ENCODE measurements around the gene ATG2A.

The ATG2A gene

GRCh38 chr11:64905516-64906313 lies 11.3 kb downstream of the ATG2A start:
- DNase-seq (ENCODE audit: low read depth in 4 of 4, low spot score in 1 of 4): no peak

DNA sequence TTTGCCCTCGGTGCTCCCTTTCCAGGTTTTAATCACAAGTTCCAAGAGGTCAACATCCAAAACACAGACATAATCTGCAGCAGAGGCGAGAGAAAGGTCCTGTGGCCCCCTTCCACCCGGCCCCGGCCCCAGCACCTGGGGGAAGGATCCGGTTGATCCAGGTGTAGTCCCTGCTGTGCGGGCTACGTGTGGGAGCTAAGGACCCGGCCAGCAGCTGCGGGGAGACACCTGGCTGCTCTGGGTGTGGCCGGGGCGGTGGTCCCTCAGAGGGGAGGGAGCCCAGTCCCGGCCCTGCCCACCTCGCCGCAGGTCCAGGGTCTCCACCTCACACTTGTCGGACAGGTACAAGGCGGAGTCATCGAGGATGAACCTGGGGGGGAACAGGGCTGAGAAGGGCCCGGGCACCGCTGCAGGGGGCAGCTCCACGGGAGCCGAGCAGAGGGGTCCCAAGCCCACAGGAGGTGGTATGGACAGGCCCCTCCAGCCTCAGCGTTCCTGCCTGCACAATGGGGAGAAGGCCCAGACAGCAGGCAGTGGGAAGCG lies 13.6 kb downstream of the ATG2A start:
- DNase-seq (ENCODE audit: low read depth in 4 of 4, low spot score in 1 of 4): no peak

- DNase-seq (ENCODE audit: low read depth in 4 of 4, low spot score in 1 of 4): no peak
Measured at GRCh38 chr11:64902102-64902900, 14.7 kb downstream of the ATG2A start.

DNA sequence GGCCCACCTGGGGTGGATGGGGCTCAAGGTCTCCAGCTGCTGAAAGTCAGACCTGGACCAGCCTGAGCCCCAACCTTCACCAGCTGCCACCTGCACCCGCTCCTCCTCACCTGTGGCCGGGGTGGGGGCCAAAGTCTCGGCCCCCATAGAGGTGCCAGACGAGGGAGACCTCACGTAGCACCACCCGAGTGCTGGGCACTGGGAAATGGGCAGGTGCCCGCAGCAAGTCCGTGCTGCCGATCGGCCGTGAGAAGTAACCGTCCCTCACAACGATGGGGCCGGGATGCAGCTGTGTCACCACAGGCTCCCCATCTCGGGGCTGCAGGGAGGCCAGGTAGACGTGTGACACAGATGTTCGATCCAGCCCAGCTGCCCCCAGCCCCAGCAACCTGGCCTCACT lies 16.2 kb downstream of the ATG2A start:
- no peak for DNase-seq (ENCODE audit: low read depth in 4 of 4, low spot score in 1 of 4)

DNA sequence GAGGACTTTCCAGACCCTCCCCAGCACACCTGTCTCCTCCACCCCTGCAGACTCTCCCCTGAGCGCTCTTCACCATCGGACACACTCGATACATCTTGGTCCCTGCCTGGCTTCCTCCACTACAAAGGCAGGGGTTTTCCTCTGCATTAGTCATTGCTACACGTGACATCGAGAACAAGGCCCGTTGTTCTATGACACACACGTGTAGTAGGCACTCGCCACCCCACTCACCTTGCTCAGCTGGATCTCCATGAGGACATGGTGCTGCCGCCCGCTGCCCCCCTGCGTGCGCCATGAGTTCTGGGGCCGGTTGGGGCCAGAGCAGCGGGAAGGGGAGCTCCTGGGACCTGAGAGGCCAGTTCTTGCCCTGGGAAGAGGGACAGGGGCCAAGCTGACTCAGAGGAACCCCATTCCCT lies 16.7 kb downstream of the ATG2A start:
- peak in 2 of 4 experiments; percentile 38 to 52 for DNase-seq (ENCODE audit: low read depth in 4 of 4, low spot score in 1 of 4)

DNA sequence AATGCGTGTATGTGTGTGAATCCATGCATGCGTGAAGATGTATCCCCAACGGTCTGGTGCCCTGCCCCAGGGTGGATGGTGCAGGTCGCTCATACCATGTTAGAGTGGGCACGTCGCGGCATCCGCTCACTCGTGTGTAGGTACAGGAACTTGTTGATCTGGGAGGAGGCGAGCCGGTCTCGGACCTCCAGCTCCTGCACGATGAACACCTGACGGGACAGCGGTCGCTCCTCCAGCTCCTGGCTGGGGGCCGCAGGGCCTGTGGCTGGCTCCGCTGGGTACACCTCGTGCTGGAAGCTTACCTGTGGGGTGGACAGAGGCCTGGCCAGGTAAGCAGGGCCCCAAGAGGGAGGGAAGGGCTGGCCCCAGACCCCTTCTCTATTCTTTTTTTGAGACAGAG lies 18.5 kb downstream of the ATG2A start:
- no peak for DNase-seq (ENCODE audit: low read depth in 4 of 4, low spot score in 1 of 4)

- no peak for DNase-seq (ENCODE audit: low read depth in 4 of 4, low spot score in 1 of 4)
Measured at GRCh38 chr11:64898076-64898445, 18.9 kb downstream of the ATG2A start.

DNA sequence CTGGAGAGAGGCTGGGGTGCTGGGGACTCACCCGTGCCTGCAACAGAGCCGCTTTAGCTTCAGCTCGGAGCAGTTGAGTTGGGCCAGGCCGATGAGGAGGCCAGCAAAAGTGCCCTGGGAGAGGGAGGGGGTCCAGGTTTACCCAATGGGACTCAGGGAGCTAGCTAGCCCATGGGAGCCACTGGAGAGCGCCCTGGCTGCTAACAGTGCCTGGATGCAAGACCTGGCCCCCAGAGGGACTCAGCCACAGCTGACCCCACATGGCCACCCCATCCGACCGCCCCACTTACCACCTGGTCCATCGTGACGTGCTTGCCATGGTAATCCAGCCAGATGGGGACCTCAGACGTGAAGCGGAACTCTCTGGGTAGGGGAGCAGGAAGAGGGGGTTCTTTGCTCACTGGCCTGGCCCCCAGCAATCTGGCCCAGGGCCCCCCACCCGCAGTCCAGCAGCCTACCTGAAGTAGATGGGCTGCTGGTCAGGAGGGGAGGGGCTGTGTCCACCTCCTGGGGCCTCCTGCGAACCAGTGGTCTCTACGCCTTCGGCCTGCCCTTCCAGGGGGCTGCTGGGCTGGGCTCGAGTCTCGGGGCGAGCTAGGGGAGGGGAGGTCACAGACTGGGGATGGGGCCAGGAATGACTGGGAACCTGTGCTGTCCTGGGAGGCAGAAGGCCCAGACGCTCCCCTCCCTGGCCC lies 19.5 kb downstream of the ATG2A start:
- no peak for DNase-seq (ENCODE audit: low read depth in 4 of 4, low spot score in 1 of 4)

DNA sequence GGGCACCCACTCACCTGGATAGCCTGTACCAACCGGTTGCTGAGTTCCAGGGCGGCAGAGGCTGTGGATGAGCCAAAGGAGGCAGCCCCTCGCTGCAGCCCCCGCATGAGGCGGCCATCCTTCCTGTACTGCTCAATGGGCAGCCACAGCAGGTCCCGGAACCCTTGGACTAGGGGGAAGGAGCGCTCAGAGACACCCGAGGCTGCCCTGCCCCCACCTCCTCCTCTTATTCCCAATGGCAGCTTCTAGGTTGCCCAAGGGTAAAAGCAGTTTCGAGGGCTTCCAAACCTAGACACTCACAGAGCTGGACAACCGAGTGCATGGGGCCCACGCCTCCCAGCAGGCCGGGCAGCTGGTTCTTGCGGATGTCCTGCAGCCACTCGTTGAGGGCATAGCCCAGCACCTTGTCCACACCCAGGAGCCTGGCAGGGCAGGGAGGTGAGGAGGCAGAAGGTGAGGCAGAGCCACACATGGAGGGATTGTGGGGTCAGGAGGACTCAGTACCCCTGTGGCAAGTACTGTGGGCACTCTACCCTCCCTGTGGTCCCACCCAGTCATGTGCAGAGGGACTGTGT lies 20.5 kb downstream of the ATG2A start:
- no peak for DNase-seq (ENCODE audit: low read depth in 4 of 4, low spot score in 1 of 4)

DNA sequence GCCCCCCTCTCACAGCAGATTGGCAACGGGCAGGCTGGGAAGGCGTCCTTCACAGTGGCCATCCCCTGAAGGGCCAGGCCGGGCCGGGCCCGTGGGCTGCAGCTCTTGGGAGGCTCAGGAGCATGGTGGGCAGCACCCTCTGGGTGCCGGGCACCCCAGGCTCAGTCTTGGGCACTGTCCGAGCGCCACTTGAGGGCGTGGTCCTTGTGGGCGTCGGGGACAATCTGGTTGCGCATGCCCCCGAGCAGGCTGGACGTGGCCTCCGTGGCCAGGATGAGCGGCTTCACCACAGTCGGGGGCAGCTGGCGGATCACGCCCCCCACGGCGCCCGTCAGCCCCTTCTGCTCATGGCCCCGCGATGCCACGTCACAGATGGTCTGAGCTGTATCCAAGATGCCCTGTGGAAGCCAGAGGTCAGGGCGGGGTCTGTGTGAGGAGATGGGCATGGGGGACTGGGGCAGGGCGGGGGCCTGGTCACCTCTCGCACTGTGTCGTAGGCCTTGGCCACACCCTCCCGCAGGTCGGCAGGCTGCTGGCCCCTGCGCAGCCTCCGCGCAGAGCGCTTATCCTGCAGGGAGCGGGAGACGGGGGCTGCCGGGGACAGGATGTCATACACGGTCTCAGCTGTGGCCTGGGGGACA lies 22.1 kb downstream of the ATG2A start:
- DNase-seq (ENCODE audit: low read depth in 4 of 4, low spot score in 1 of 4): no peak

- peak; percentile 91 to 96 (median 92) for DNase-seq (ENCODE audit: low read depth in 4 of 4, low spot score in 1 of 4)
Measured at GRCh38 chr11:64894070-64894811, 22.8 kb downstream of the ATG2A start.

DNA sequence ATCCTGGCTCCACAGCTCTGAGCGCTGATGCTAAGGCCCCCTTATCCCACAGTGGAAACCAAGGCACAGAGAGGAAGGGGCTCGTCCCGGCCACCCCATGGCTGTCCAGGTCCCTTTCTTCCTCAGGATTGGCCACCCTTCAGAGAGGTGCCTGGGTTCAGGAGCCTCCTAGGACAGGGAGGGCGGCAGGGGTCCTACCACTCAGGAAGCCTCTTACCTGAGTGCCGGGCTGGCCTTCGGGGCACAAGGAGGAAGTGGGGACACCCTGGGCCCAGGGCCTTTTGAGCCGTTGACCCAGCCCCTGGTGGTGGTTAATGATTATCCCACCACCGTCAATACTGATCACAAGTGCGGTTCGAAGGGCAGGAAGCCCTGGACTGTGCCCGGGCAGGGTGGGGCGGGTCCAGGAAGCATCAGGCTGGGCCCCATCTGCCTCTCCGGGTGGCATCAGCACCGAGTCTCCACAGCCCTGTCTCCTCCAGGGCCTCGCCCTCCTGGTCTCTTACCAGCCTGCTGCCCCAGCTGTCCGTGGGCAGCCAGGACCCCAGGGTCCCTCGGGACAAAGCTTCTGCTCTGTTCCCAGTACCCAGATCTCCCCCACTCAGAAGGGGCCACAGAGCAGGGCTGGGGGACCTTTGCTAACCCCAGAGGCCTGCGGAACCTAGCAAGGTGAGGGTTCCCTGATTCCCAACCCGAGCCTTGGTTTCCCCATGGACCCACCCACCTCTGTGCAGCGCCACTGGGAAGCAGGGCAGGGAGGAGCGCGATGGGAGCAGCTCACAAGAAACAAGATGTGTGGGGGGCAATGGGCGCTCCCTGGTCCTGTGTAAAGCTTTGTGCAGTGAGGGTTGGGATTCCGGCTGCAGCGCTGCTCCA lies 23.6 kb downstream of the ATG2A start:
- DNase-seq (ENCODE audit: low read depth in 4 of 4, low spot score in 1 of 4): no peak

GRCh38 chr11:64892838-64893193 lies 24.2 kb downstream of the ATG2A start:
- DNase-seq (ENCODE audit: low read depth in 4 of 4, low spot score in 1 of 4): no peak

- no peak for DNase-seq (ENCODE audit: low read depth in 4 of 4, low spot score in 1 of 4)
Measured at GRCh38 chr11:64892411-64892831, 24.6 kb downstream of the ATG2A start.

DNA sequence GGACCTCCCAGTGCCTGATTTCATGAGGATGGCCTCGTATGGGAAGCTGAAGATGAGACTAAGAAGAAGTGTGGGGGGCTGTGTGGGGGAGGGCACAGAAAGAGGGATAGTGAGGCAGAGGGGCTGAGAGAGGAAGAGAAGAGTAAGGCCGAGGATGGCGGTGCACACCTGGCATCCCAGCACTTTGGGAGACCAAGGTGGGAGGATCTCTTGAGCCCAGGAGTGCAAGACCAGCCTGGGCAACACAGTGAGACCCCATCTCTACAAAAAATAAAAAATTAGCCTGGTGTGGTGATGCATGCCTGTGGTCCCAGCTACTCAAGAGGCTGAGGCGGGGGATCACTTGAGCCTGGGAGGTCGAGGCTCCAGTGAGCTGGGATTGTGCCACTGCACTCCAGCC lies 25.1 kb downstream of the ATG2A start:
- no peak for DNase-seq (ENCODE audit: low read depth in 4 of 4, low spot score in 1 of 4)

DNA sequence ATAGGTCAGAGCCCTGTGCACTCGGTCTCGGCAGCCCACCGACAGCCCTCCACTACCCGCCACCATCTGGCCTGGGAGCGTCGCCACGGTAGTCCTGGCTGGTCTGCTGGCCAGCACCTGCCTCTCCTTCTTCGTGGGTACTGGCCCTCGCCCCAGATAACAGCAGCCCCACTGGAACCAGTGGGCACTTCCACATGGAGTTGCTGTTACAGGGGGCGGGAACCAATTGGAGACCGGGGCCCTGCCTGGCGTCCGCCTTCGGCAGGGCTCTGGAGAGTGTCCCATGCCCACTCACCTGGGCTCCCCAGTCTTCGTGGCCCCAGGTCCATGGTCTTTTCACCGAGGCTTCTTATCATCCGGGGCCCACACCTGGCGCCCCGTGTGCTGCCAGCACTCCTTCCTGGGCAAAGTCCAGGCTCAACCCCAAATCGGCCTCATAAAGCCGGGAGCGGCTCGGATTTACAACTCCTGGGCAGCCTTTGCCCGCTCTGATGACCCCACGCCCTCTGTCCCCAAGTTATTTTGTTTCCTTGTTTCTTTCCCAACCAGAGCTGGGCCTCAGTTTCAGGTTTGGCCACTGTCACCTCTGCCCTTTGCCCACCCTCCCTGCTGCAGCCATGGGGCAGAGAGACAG lies 25.7 kb downstream of the ATG2A start:
- no peak for DNase-seq (ENCODE audit: low read depth in 4 of 4, low spot score in 1 of 4)

- DNase-seq (ENCODE audit: low read depth in 4 of 4, low spot score in 1 of 4): no peak
Measured at GRCh38 chr11:64890522-64890939, 26.5 kb downstream of the ATG2A start.

GRCh38 chr11:64888729-64889511 lies 28.1 kb downstream of the ATG2A start:
- no peak for DNase-seq (ENCODE audit: low read depth in 4 of 4, low spot score in 1 of 4)
